K562 (cell line): Measurements from ENCODE around the gene HACE1. TPM values are rescaled to one million over a fixed set of nuclear protein-coding genes. Genes with fewer than 3 reads are reported as not detected.

Experiments
- EHMT2 ChIP-seq: fragments of 450-650 bp; IDR thresholded peaks from 2 replicates; pipeline ENCODE4 v1.6.1; 2018; ENCODE audit warnings: antibody characterized with exemption
- LEF1 ChIP-seq: fragments of 450-650 bp; IDR thresholded peaks from 2 replicates; pipeline ENCODE4 v1.6.1; 2016; ENCODE audit warnings: mild to moderate bottlenecking
- NR3C1 ChIP-seq: sonication (generic); formaldehyde crosslinking; IDR thresholded peaks from 2 replicates; pipeline ENCODE4 v1.8.1; 2022; ENCODE audit warnings: missing genetic modification reagents
- PCBP2 ChIP-seq: fragments of 200-400 bp; formaldehyde crosslinking; IDR thresholded peaks from 2 replicates; pipeline ENCODE4 v1.6.1; 2018; ENCODE audit warnings: low read length, low read depth, mild to moderate bottlenecking, moderate library complexity; ENCODE audit not compliant: poor library complexity, severe bottlenecking
- TAL1 ChIP-seq: fragments of 450-650 bp; IDR thresholded peaks from 2 replicates; pipeline ENCODE4 v1.6.1; 2016; ENCODE audit warnings: mild to moderate bottlenecking
- UBTF ChIP-seq, 2 experiments: IDR thresholded peaks; 2 replicates each; pipeline ENCODE4 v1.6.1; 2012; ENCODE audit warnings: improper control_type of control experiment in 2 of 2, low read depth in 2 of 2, low read length in 2 of 2, borderline replicate concordance in 1 of 2
- ZBTB40 ChIP-seq, 2 experiments: fragments of 450-650 bp in 1 of 2; sonication (generic) in 1 of 2; formaldehyde crosslinking in 1 of 2; IDR thresholded peaks; 2 replicates each; pipeline versions ENCODE4 v1.7.1 to v1.9.0; 2016 to 2022; ENCODE audit warnings: inconsistent platforms in 1 of 2, mild to moderate bottlenecking in 1 of 2, missing genetic modification reagents in 1 of 2
- ZFP36 ChIP-seq: fragments of 150-350 bp; IDR thresholded peaks from 2 replicates; pipeline ENCODE4 v1.6.1; 2018; ENCODE audit warnings: low read length, low read depth; ENCODE audit not compliant: partially characterized antibody
- ZNF165 ChIP-seq: fragments of 250-450 bp; sonication (Bioruptor Pico); IDR thresholded peaks from 2 replicates; pipeline ENCODE4 v1.4.0; 2020; ENCODE audit warnings: borderline replicate concordance
- ZNF583 ChIP-seq: fragments of 250-450 bp; sonication (Bioruptor Pico); IDR thresholded peaks from 2 replicates; pipeline ENCODE4 v1.4.0; 2020
- ZNF592 ChIP-seq: fragments of 450-650 bp; IDR thresholded peaks from 2 replicates; pipeline ENCODE4 v1.6.1; 2017; ENCODE audit warnings: antibody characterized with exemption, mild to moderate bottlenecking
- polyA plus RNA-seq, 8 experiments: library from polyadenylated mRNA; depleted of rRNA in 4 of 8; stranded (reverse) in 5 of 8; unstranded in 3 of 8; fragments of >200 nt; fragmentation: Nextera tagmentation in 2 of 8; fragmentation: Illumina TruSeq in 1 of 8; extraction: Ambion mirVana in 2 of 8; extraction: Trizol in 1 of 8; gene quantifications; 2 replicates each; pipeline versions ENCODE4 v1.2.1 to v1.2.3, GENCODE V29; 2011 to 2014; ENCODE audit warnings: inconsistent platforms in 1 of 8, missing spikeins in 1 of 8
- total RNA-seq, 7 experiments: library from RNA; depleted of rRNA in 6 of 7; stranded (reverse); fragments of >200 nt in 6 of 7; fragmentation: Illumina TruSeq in 2 of 7; extraction: Trizol in 2 of 7; gene quantifications; 2 replicates each; pipeline versions ENCODE4 v1.2.1 to v1.2.3, GENCODE V29; 2011 to 2021; ENCODE audit warnings: low replicate concordance in 1 of 7
- TF ChIP-seq, protein P1 (sequence below): sonication (generic); formaldehyde crosslinking; IDR thresholded peaks from 2 replicates; pipeline ENCODE4 v1.9.0; 2022; ENCODE audit warnings: mild to moderate bottlenecking, missing genetic modification reagents

The HACE1 gene
- total and polyA plus RNA-seq, 9 of the 15 experiments (the other 6 are each of a cell fraction or from before 2014, with no cell fraction given): 3.6 to 19.9 (median 9.1) TPM

DNA sequence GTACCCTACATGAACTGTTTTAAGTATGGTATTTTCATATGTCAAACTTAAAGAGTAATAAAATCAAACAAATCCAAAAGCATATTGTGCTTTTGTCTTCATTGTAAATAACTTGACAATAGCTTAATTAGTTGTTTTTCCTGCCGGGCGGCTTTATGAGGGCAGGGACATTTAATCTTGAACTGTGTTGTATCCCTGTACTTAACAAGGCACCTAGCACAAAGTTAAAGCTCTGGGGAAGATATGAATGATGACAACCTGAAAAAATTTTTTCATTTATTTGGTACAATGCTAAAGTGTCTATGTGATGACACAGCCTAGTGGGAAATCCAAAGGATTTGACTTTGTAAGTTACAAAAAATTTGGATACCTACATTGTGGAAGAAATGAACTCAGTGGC lies 502 bp upstream of the HACE1 start (continued):
- TF ChIP-seq ZNF592 (0 out of 2 replicates have a peak, but pooled peaks have one; percentile 20), ZFP36 (no peak), ZNF165 (CRISPR knock-in tag) (no peak), LEF1 (0 out of 2 replicates have a peak, but pooled peaks have one; percentile 9), UBTF (IDR thresholded peaks at IDR 0.05; ENCODE audit: borderline replicate concordance in 1 of 2, low read depth in 2 of 2, low read length in 2 of 2) (no peak), TAL1 (no peak), PCBP2 (no peak), ZNF583 (no peak), NR3C1 (CRISPR knock-in tag) (no peak), ZBTB40 (IDR thresholded peaks at IDR 0.05) (no peak), ZBTB40 (CRISPR knock-in tag; IDR thresholded peaks at IDR 0.05) (no peak), EHMT2 (no peak)
- TF ChIP-seq, protein P1, sequence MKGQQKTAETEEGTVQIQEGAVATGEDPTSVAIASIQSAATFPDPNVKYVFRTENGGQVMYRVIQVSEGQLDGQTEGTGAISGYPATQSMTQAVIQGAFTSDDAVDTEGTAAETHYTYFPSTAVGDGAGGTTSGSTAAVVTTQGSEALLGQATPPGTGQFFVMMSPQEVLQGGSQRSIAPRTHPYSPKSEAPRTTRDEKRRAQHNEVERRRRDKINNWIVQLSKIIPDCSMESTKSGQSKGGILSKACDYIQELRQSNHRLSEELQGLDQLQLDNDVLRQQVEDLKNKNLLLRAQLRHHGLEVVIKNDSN (CRISPR knock-in tag): no peak
